Measurements from ENCODE around the gene ZNF534. TPM values are rescaled to one million over a fixed set of nuclear protein-coding genes. Genes with fewer than 3 reads are reported as not detected.
A peak's percentile ranks its signal among the peaks of the same experiment; 100 is the strongest.

The ZNF534 gene
- total and polyA plus RNA-seq, 2 of the 8 experiments (the other 6 are each of a cell fraction or from before 2014, with no cell fraction given), result not detected

GRCh38 chr19:52397310-52398080 is 31.5 kb upstream of the ZNF534 start, which contains the start of gene ZNF528 (continued):
- TF ChIP-seq KDM5A (IDR thresholded peaks at IDR 0.05; ENCODE audit: low read length) (no peak), GABPA (IDR thresholded peaks at IDR 0.05; ENCODE audit: borderline replicate concordance, insufficient read depth, low read length) (peak; percentile 73; the same call in 1 of the 2 replicates), HDAC2 (IDR thresholded peaks at IDR 0.05; ENCODE audit: borderline replicate concordance in 1 of 2, low read depth in 2 of 2, low read length in 2 of 2) (no peak), NRF1 (IDR thresholded peaks at IDR 0.05; ENCODE audit: low read depth, low read length) (0 out of 2 replicates have a peak, but pooled peaks have one; percentile 28), CTBP2 (IDR thresholded peaks at IDR 0.05; ENCODE audit: borderline replicate concordance, insufficient read depth, insufficient read length, low read length) (no peak), TEAD4 (IDR thresholded peaks at IDR 0.05; ENCODE audit: low read depth, low read length) (no peak), NANOG (IDR thresholded peaks at IDR 0.05; ENCODE audit: insufficient read depth, low read depth, low read length, poor library complexity, severe bottlenecking) (no peak), KDM4A (IDR thresholded peaks at IDR 0.05; ENCODE audit: low read depth, low read length, severe bottlenecking) (peak; percentile 52), CHD1 (IDR thresholded peaks at IDR 0.05; ENCODE audit: low read depth, low read length) (no peak), USF2 (IDR thresholded peaks at IDR 0.05; ENCODE audit: low read length) (no peak), E2F6 (IDR thresholded peaks at IDR 0.05) (no peak), TAF7 (optimal IDR thresholded peaks at IDR 0.05; ENCODE audit: borderline replicate concordance, low read depth, low read length) (peak; percentile 41), RFX5 (IDR thresholded peaks at IDR 0.05; ENCODE audit: borderline replicate concordance, low read depth, low read length) (no peak), TCF12 (IDR thresholded peaks at IDR 0.05; ENCODE audit: low read depth, low read length) (no peak), CREB1 (IDR thresholded peaks at IDR 0.05) (no peak), TAF1 (IDR thresholded peaks at IDR 0.05; ENCODE audit: low read depth, low read length) (peak; percentile 69; the same call in 1 of the 2 replicates), EP300 (IDR thresholded peaks at IDR 0.05; ENCODE audit: borderline replicate concordance in 1 of 2, low read depth in 2 of 2, low read length in 2 of 2) (no peak), EZH2 (IDR thresholded peaks at IDR 0.05; ENCODE audit: low read depth, low read length, severe bottlenecking) (no peak), MAFK (IDR thresholded peaks at IDR 0.05; ENCODE audit: low read depth, low read length) (no peak), RNF2 (IDR thresholded peaks at IDR 0.05; ENCODE audit: borderline replicate concordance, low read depth, low read length, missing control alignments, poor library complexity, severe bottlenecking) (no peak)

Data from H1 (cell line).